Fibroblast of mammary gland (primary cell): ENCODE data around the gene TRIM24.

Source experiments
- DNase-seq: peaks from one replicate; pipeline ENCODE4 v3.0.0-alpha.2; 2010; ENCODE audit warnings: low read depth
- H3K4me3 ChIP-seq: 2 replicates; pipeline ENCODE4 v1.5.1; 2011; ENCODE audit warnings: low read depth, mild to moderate bottlenecking, low read length, moderate library complexity; ENCODE audit not compliant: control insufficient read depth
- CTCF ChIP-seq: conservative IDR thresholded peaks from 2 replicates; pipeline ENCODE4 v1.5.1; 2011; ENCODE audit warnings: low read depth, low read length, inconsistent platforms; ENCODE audit not compliant: control insufficient read depth, insufficient read depth

The TRIM24 gene

DNA sequence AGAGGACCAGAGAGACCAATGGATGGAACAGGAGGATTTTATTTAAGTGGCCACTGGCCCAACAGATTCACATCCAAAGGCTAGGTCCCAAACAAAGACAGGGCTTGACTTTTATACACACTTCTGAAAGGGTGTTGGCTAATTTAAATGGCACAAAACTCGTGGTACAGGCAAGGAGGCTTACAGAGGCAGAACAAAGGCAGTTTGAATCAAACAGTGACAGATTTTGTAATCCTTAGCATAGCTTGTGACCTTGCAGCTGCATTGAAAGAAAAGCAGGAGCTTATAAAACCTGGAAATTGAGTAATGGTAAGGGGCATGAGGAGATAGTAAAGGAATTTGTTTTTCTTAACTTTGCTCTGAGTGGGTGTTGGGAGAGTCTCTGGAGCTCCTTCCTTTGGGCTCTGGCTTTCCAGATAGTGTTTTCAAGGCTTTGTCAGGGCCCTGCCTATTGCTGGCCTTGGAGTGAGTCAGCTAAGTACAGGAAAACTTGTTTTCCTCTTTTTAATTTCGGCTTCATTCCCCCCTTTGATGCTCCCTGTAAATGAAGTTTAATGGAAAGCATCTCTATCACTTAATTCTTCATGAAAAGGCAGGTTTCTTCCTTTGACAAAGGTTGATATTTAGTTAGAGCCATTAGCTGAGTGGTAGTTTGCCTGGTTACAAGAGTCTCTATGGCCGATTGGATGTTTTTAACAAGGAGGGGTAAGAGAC is 96.9 kb downstream of the TRIM24 start:
- H3K4me3 ChIP-seq, result no peak overlapping the region
- DNase-seq, result no peak
- no peak for TF ChIP-seq CTCF

DNA sequence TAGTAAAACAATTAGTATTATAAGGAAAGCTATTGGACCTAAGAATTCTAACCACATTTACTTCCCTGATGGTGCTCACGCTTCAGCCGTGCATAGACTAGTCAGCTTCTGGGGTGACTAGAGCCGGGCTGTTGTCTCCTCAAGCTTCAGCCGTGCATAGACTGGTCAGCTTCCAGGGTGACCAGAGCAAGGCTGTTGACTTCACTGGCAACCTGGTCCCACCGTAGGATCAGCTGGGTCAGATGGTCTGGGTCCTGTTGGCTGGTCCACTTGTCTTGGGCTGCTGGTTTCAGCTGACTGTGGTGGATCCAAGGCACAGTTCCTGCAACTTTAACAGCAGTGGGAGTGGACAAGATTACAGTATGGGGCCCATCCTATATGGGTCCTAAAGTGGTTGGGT is 99.4 kb downstream of the TRIM24 start:
- no peak for DNase-seq
- TF ChIP-seq CTCF, result no peak

DNA sequence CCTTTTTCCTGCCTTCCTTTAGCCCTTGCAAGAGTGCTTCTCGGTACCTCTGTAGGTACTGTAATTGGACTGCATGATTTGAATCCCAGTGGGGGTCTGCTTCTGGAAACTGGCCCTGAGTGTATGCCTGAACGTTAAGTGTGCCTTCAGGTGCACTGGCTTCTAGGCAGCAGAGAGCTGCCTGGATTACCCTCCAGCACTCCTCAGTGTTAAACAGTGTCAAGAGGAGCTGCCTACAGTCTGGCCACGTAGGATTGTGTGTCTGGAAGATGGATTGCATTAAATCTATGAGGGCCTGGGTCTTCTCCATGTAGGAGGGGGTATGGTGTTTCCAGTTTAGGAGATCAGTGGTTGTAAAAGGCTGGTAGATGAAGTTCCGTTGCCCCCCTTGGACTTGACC is 103.7 kb downstream of the TRIM24 start:
- H3K4me3 ChIP-seq, result no peak overlapping the region
- TF ChIP-seq CTCF, result no peak
- no peak for DNase-seq

More for the DNA sequence above, 99.4 kb downstream of the TRIM24 start:
- no peak overlapping the region for H3K4me3 ChIP-seq

GRCh38 chr7:138564365-138564764 is 104.3 kb downstream of the TRIM24 start:
- no peak for DNase-seq
- H3K4me3 ChIP-seq, result no peak overlapping the region
- TF ChIP-seq CTCF, result no peak

GRCh38 chr7:138565071-138565450 is 105.0 kb downstream of the TRIM24 start:
- no peak for DNase-seq
- H3K4me3 ChIP-seq, result no peak overlapping the region
- no peak for TF ChIP-seq CTCF

GRCh38 chr7:138565451-138566114 is 105.5 kb downstream of the TRIM24 start:
- peak; percentile 78 for DNase-seq
- TF ChIP-seq CTCF, result no peak
- no peak overlapping the region for H3K4me3 ChIP-seq
